Smooth muscle cell (in vitro differentiated cells): ENCODE results near the gene ASS1. TPM values are rescaled to one million over a fixed set of nuclear protein-coding genes. Genes with fewer than 3 reads are reported as not detected.

Source experiments
- DNase-seq: peaks from one replicate; lab custom pipeline; 2025; ENCODE audit not compliant: unreplicated experiment; lab: John Stamatoyannopoulos, UW
- H2AFZ ChIP-seq: fragments of 200-600 bp; sonication (generic); 2 replicates; pipeline ENCODE4 v1.6.0; 2016; ENCODE audit warnings: antibody characterized with exemption, low read depth, mild to moderate bottlenecking
- H3F3A ChIP-seq: fragments of 200-600 bp; sonication (generic); 2 replicates; pipeline ENCODE4 v1.6.0; 2017; ENCODE audit warnings: antibody characterized with exemption, low read depth
- H3K27ac ChIP-seq: fragments of 200-600 bp; sonication (generic); 2 replicates; pipeline ENCODE4 v1.5.1; 2016; ENCODE audit warnings: low read depth, mild to moderate bottlenecking
- H3K27me3 ChIP-seq: fragments of 200-600 bp; sonication (generic); 2 replicates; pipeline ENCODE4 v1.6.1; 2016; ENCODE audit warnings: low read depth, mild to moderate bottlenecking
- H3K36me3 ChIP-seq: fragments of 200-600 bp; sonication (generic); 2 replicates; pipeline ENCODE4 v1.5.1; 2016; ENCODE audit warnings: low read depth
- H3K4me1 ChIP-seq: fragments of 200-600 bp; sonication (generic); 2 replicates; pipeline ENCODE4 v1.5.1; 2016; ENCODE audit warnings: low read depth
- H3K4me2 ChIP-seq: fragments of 200-600 bp; sonication (generic); 2 replicates; pipeline ENCODE4 v1.6.0; 2016; ENCODE audit warnings: mild to moderate bottlenecking
- H3K4me3 ChIP-seq: fragments of 200-600 bp; sonication (generic); 2 replicates; pipeline ENCODE4 v1.5.1; 2016; ENCODE audit warnings: mild to moderate bottlenecking
- H3K79me2 ChIP-seq: fragments of 200-600 bp; sonication (generic); 2 replicates; pipeline ENCODE4 v1.6.0; 2016; ENCODE audit warnings: low read depth, mild to moderate bottlenecking
- H3K9ac ChIP-seq: fragments of 200-600 bp; sonication (generic); 2 replicates; pipeline ENCODE4 v1.6.0; 2016; ENCODE audit warnings: low read depth
- H3K9me3 ChIP-seq: fragments of 200-600 bp; sonication (generic); replicated peaks from 2 replicates; pipeline ENCODE4 v1.5.1; 2016; ENCODE audit warnings: low read depth
- H4K20me1 ChIP-seq: fragments of 200-600 bp; sonication (generic); 2 replicates; pipeline ENCODE4 v1.6.0; 2016; ENCODE audit warnings: low read depth
- CTCF ChIP-seq: fragments of 200-600 bp; sonication (generic); IDR thresholded peaks from 2 replicates; pipeline ENCODE4 v1.5.1; 2017; ENCODE audit warnings: borderline replicate concordance, mild to moderate bottlenecking, antibody characterized with exemption; ENCODE audit not compliant: insufficient read depth, poor library complexity, severe bottlenecking
- WGBS: methylation state at CpG from one replicate; pipeline ENCODE4 v1.1.7; 2016; ENCODE audit warnings: low lambda C conversion rate; 5-methylcytosine and 5-hydroxymethylcytosine counted together
- polyA plus RNA-seq: library from polyadenylated mRNA; unstranded; fragments of >200 nt; fragmentation: Nextera tagmentation; extraction: Ambion mirVana; gene quantifications from 2 replicates; pipeline ENCODE4 v1.2.1, GENCODE V29; 2016
- total RNA-seq: library from RNA; depleted of rRNA; stranded (reverse); fragments of >200 nt; gene quantifications from 2 replicates; pipeline ENCODE4 v1.2.3, GENCODE V29; 2014

Gene ASS1
- total and polyA plus RNA-seq, 2 experiments from 2014 or later = 78.2 to 81.5 TPM

GRCh38 chr9:130521715-130522114 lies 77.0 kb downstream of the ASS1 start:
- no peak for TF ChIP-seq CTCF
- no peaks in the 10 kb centered on the region for H3F3A ChIP-seq
- no peaks in the 10 kb centered on the region for H3K9me3 ChIP-seq
- WGBS = 82% methylated on average over 5 of the region's 5 CpGs
- H3K4me2 ChIP-seq = no peak overlapping the region
- DNase-seq = no peak
- no peaks in the 10 kb centered on the region for H3K36me3 ChIP-seq
- no peaks in the 10 kb centered on the region for H4K20me1 ChIP-seq
- H3K27me3 ChIP-seq = no peaks in the 10 kb centered on the region
- no peak overlapping the region for H2AFZ ChIP-seq
- no peak overlapping the region for H3K4me3 ChIP-seq
- no peak overlapping the region for H3K27ac ChIP-seq
- no peaks in the 10 kb centered on the region for H3K4me1 ChIP-seq
- no peak overlapping the region for H3K9ac ChIP-seq
- no peaks in the 10 kb centered on the region for H3K79me2 ChIP-seq

- no peak overlapping the region for H3K4me2 ChIP-seq
- no peak for TF ChIP-seq CTCF
- no peaks in the 10 kb centered on the region for H3K4me1 ChIP-seq
- no peaks in the 10 kb centered on the region for H3K9me3 ChIP-seq
- no peaks in the 10 kb centered on the region for H4K20me1 ChIP-seq
- WGBS = 73% methylated on average over 7 of the region's 7 CpGs
- no peak overlapping the region for H2AFZ ChIP-seq
- H3K79me2 ChIP-seq = no peaks in the 10 kb centered on the region
- H3K9ac ChIP-seq = no peak overlapping the region
- no peaks in the 10 kb centered on the region for H3F3A ChIP-seq
- no peaks in the 10 kb centered on the region for H3K36me3 ChIP-seq
- H3K4me3 ChIP-seq = no peak overlapping the region
- H3K27me3 ChIP-seq = no peaks in the 10 kb centered on the region
- no peak overlapping the region for H3K27ac ChIP-seq
- no peak for DNase-seq
Measured at GRCh38 chr9:130522233-130522808, 77.6 kb downstream of the ASS1 start.

- H3K9me3 ChIP-seq = no peaks in the 10 kb centered on the region
- H3K4me3 ChIP-seq = no peak overlapping the region
- no peak for TF ChIP-seq CTCF
- no peak overlapping the region for H3K4me2 ChIP-seq
- no peak overlapping the region for H2AFZ ChIP-seq
- no peak for DNase-seq
- H3K27me3 ChIP-seq = no peaks in the 10 kb centered on the region
- H3K36me3 ChIP-seq = no peaks in the 10 kb centered on the region
- no peaks in the 10 kb centered on the region for H4K20me1 ChIP-seq
- H3K79me2 ChIP-seq = no peaks in the 10 kb centered on the region
- 53% methylated on average over 12 of the region's 12 CpGs for WGBS
- no peaks in the 10 kb centered on the region for H3K4me1 ChIP-seq
- no peaks in the 10 kb centered on the region for H3F3A ChIP-seq
- no peak overlapping the region for H3K9ac ChIP-seq
- H3K27ac ChIP-seq = no peak overlapping the region
Measured at GRCh38 chr9:130523921-130524320, 79.2 kb downstream of the ASS1 start.

- Histone ChIP-seq H3K27me3 (no peaks in the 10 kb centered on the region), H3K9ac (no peak overlapping the region), H3K79me2 (no peaks in the 10 kb centered on the region), H3K4me1 (no peaks in the 10 kb centered on the region), H3K9me3 (no peaks in the 10 kb centered on the region), H3K4me2 (no peak overlapping the region), H3F3A (no peaks in the 10 kb centered on the region), H3K36me3 (no peaks in the 10 kb centered on the region), H3K27ac (no peak overlapping the region), H2AFZ (no peak overlapping the region), H4K20me1 (no peaks in the 10 kb centered on the region), H3K4me3 (no peak overlapping the region)
- WGBS = 93% methylated on average over 18 of the region's 18 CpGs
- DNase-seq = no peak
- no peak for TF ChIP-seq CTCF
Measured at GRCh38 chr9:130526193-130526853, 81.6 kb downstream of the ASS1 start.
